ENCODE data around the gene ST3GAL5. TPM values are rescaled to one million over a fixed set of nuclear protein-coding genes. Genes with fewer than 3 reads are reported as not detected.

ST3GAL5 gene
- total and polyA plus RNA-seq, 2 experiments from 2014 or later = 3.2 to 7.9 TPM

DNA sequence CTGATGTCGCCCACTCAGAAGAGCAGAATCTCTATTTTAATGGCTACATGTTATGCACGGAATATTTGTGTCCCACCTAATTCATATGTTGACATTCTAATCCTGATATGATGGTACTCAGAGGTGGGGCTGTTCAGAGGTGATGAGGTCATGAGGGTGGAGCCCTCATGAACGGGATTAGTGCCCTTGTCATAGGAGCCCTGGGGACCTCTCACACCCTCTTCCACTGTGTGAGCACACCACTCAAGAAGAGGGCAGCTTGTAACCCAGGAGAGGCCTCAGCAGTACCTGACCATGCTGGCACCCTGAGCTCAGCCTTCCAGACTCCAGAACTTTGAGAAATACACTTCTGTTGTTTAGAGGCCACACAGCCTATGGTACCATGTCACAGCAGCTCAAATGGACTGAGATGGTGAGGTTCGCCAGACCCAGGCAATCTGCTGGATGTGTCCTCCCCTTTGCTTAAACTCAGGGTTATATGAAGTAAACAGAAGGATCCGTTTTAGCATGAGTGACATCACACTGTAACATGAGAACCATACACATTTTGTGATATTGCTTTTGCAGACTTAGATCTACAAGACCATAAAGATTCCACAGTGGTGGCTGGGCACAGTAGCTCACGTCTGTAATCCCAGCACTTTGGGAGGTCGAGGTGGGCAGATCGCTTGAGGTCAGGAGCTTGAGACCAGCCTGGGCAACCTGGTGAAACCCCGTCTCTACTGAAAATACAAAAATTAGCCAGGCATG lies 86.3 kb downstream of the ST3GAL5 start:
- no peaks in the 10 kb centered on the region for H3K36me3 Mint-ChIP-seq (ENCODE audit: low read depth)
- no peak for ATAC-seq

DNA sequence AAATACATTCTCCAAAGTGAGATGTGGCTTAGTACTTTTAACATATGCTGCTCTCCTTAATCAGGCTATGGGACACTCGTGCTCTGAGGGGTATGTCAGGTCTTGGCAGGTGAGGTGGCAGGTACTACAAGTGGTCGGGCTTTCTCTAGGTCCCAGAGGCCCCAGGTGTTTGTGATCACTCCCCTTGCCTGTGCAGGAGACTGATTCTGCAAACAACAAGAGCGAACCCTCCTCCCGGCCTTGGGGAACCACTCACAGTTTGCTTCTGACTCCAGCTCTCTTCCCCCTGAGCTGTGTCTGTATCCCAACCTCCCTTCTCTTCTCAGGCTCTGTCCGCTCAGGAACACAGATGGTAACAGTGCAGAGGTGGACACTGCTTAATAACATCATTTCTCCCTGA lies 86.9 kb downstream of the ST3GAL5 start:
- Histone ChIP-seq H3K27me3 (ENCODE audit: insufficient read depth) (no peaks in the 10 kb centered on the region), H3K36me3 (ENCODE audit: insufficient read depth) (no peaks in the 10 kb centered on the region), H3K4me3 (no peak overlapping the region), H2AFZ (no peak overlapping the region), H3K79me2 (replicated peaks; ENCODE audit: insufficient read depth) (no peaks in the 10 kb centered on the region), H3K4me1 (ENCODE audit: insufficient read depth) (no peaks in the 10 kb centered on the region), H3K9me2 (ENCODE audit: insufficient read depth) (no peaks in the 10 kb centered on the region), H3K4me2 (no peak overlapping the region), H3K27ac (ENCODE audit: low read depth) (no peak overlapping the region), H4K20me1 (replicated peaks; ENCODE audit: insufficient read depth) (no peaks in the 10 kb centered on the region), H3F3A (replicated peaks; ENCODE audit: low read depth) (no peaks in the 10 kb centered on the region)
- DNase-seq (ENCODE audit: low spot score) (no peak), ATAC-seq (no peak)
- H3K4me3 Mint-ChIP-seq = no peak overlapping the region
- no peaks in the 10 kb centered on the region; the same call in 2 of the 3 replicates for H3K4me1 Mint-ChIP-seq
- H3K9me3 Mint-ChIP-seq = no peaks in the 10 kb centered on the region
- no peaks in the 10 kb centered on the region for H3K36me3 Mint-ChIP-seq (ENCODE audit: low read depth)
- peaks cover 4% of the 10 kb centered on the region for H3K27me3 Mint-ChIP-seq (ENCODE audit: insufficient read depth, low read depth, poor library complexity)
- no peak overlapping the region for H3K27ac Mint-ChIP-seq
- TF ChIP-seq, protein P1, sequence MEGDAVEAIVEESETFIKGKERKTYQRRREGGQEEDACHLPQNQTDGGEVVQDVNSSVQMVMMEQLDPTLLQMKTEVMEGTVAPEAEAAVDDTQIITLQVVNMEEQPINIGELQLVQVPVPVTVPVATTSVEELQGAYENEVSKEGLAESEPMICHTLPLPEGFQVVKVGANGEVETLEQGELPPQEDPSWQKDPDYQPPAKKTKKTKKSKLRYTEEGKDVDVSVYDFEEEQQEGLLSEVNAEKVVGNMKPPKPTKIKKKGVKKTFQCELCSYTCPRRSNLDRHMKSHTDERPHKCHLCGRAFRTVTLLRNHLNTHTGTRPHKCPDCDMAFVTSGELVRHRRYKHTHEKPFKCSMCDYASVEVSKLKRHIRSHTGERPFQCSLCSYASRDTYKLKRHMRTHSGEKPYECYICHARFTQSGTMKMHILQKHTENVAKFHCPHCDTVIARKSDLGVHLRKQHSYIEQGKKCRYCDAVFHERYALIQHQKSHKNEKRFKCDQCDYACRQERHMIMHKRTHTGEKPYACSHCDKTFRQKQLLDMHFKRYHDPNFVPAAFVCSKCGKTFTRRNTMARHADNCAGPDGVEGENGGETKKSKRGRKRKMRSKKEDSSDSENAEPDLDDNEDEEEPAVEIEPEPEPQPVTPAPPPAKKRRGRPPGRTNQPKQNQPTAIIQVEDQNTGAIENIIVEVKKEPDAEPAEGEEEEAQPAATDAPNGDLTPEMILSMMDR (conservative IDR thresholded peaks at IDR 0.05; ENCODE audit: low read depth in 2 of 2) = no peak
- TF ChIP-seq ZNF114 (CRISPR knock-in tag; IDR thresholded peaks at IDR 0.05) (no peak), EZH2 (IDR thresholded peaks at IDR 0.05; ENCODE audit: low read depth, unreplicated experiment) (no peak), NANOG (IDR thresholded peaks at IDR 0.05; ENCODE audit: borderline replicate concordance) (no peak)
- TF ChIP-seq, protein P2, sequence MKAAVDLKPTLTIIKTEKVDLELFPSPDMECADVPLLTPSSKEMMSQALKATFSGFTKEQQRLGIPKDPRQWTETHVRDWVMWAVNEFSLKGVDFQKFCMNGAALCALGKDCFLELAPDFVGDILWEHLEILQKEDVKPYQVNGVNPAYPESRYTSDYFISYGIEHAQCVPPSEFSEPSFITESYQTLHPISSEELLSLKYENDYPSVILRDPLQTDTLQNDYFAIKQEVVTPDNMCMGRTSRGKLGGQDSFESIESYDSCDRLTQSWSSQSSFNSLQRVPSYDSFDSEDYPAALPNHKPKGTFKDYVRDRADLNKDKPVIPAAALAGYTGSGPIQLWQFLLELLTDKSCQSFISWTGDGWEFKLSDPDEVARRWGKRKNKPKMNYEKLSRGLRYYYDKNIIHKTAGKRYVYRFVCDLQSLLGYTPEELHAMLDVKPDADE (IDR thresholded peaks at IDR 0.05) = no peak
- TF ChIP-seq, protein P3, sequence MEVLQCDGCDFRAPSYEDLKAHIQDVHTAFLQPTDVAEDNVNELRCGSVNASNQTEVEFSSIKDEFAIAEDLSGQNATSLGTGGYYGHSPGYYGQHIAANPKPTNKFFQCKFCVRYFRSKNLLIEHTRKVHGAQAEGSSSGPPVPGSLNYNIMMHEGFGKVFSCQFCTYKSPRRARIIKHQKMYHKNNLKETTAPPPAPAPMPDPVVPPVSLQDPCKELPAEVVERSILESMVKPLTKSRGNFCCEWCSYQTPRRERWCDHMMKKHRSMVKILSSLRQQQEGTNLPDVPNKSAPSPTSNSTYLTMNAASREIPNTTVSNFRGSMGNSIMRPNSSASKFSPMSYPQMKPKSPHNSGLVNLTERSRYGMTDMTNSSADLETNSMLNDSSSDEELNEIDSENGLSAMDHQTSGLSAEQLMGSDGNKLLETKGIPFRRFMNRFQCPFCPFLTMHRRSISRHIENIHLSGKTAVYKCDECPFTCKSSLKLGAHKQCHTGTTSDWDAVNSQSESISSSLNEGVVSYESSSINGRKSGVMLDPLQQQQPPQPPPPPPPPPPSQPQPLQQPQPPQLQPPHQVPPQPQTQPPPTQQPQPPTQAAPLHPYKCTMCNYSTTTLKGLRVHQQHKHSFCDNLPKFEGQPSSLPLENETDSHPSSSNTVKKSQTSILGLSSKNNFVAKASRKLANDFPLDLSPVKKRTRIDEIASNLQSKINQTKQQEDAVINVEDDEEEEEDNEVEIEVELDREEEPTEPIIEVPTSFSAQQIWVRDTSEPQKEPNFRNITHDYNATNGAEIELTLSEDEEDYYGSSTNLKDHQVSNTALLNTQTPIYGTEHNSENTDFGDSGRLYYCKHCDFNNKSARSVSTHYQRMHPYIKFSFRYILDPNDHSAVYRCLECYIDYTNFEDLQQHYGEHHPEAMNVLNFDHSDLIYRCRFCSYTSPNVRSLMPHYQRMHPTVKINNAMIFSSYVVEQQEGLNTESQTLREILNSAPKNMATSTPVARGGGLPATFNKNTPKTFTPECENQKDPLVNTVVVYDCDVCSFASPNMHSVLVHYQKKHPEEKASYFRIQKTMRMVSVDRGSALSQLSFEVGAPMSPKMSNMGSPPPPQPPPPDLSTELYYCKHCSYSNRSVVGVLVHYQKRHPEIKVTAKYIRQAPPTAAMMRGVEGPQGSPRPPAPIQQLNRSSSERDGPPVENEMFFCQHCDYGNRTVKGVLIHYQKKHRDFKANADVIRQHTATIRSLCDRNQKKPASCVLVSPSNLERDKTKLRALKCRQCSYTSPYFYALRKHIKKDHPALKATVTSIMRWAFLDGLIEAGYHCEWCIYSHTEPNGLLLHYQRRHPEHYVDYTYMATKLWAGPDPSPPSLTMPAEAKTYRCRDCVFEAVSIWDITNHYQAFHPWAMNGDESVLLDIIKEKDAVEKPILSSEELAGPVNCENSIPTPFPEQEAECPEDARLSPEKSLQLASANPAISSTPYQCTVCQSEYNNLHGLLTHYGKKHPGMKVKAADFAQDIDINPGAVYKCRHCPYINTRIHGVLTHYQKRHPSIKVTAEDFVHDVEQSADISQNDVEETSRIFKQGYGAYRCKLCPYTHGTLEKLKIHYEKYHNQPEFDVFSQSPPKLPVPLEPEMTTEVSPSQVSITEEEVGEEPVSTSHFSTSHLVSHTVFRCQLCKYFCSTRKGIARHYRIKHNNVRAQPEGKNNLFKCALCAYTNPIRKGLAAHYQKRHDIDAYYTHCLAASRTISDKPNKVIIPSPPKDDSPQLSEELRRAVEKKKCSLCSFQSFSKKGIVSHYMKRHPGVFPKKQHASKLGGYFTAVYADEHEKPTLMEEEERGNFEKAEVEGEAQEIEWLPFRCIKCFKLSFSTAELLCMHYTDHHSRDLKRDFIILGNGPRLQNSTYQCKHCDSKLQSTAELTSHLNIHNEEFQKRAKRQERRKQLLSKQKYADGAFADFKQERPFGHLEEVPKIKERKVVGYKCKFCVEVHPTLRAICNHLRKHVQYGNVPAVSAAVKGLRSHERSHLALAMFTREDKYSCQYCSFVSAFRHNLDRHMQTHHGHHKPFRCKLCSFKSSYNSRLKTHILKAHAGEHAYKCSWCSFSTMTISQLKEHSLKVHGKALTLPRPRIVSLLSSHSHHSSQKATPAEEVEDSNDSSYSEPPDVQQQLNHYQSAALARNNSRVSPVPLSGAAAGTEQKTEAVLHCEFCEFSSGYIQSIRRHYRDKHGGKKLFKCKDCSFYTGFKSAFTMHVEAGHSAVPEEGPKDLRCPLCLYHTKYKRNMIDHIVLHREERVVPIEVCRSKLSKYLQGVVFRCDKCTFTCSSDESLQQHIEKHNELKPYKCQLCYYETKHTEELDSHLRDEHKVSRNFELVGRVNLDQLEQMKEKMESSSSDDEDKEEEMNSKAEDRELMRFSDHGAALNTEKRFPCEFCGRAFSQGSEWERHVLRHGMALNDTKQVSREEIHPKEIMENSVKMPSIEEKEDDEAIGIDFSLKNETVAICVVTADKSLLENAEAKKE (CRISPR knock-in tag; IDR thresholded peaks at IDR 0.05) = no peak

More for the DNA sequence above, 86.3 kb downstream of the ST3GAL5 start:
- no peaks in the 10 kb centered on the region for H3K9me2 ChIP-seq (ENCODE audit: insufficient read depth)
- no peaks in the 10 kb centered on the region for H3F3A ChIP-seq (replicated peaks; ENCODE audit: low read depth)
- no peaks in the 10 kb centered on the region for H3K27me3 ChIP-seq (ENCODE audit: insufficient read depth)
- no peak overlapping the region for H3K27ac ChIP-seq (ENCODE audit: low read depth)
- peaks cover 4% of the 10 kb centered on the region for H3K27me3 Mint-ChIP-seq (ENCODE audit: insufficient read depth, low read depth, poor library complexity)
- no peaks in the 10 kb centered on the region for H3K79me2 ChIP-seq (replicated peaks; ENCODE audit: insufficient read depth)
- H3K27ac Mint-ChIP-seq = no peak overlapping the region
- no peak for DNase-seq (ENCODE audit: low spot score)
- H3K9me3 Mint-ChIP-seq = no peaks in the 10 kb centered on the region
- no peak overlapping the region for H3K4me2 ChIP-seq
- H4K20me1 ChIP-seq (replicated peaks; ENCODE audit: insufficient read depth) = no peaks in the 10 kb centered on the region
- no peaks in the 10 kb centered on the region; the same call in 2 of the 3 replicates for H3K4me1 Mint-ChIP-seq
- H3K36me3 ChIP-seq (ENCODE audit: insufficient read depth) = no peaks in the 10 kb centered on the region
- H3K4me3 ChIP-seq = no peak overlapping the region
- H2AFZ ChIP-seq = no peak overlapping the region
- no peaks in the 10 kb centered on the region for H3K4me1 ChIP-seq (ENCODE audit: insufficient read depth)
- TF ChIP-seq, protein P1 (conservative IDR thresholded peaks at IDR 0.05; ENCODE audit: low read depth in 2 of 2) = no peak
- no peak for TF ChIP-seq NANOG (IDR thresholded peaks at IDR 0.05; ENCODE audit: borderline replicate concordance)
- TF ChIP-seq POLR2AphosphoS5 (IDR thresholded peaks at IDR 0.05; ENCODE audit: low read depth) = no peak
- no peak for TF ChIP-seq CREB1 (CRISPR knock-in tag; IDR thresholded peaks at IDR 0.05; ENCODE audit: low read depth)
- no peak for TF ChIP-seq ZNF114 (CRISPR knock-in tag; IDR thresholded peaks at IDR 0.05)
- no peak overlapping the region for H3K4me3 Mint-ChIP-seq

Data from GM23338 (cell line).